Measurements from ENCODE around the gene AGBL1. TPM values are rescaled to one million over a fixed set of nuclear protein-coding genes. Genes with fewer than 3 reads are reported as not detected.

The AGBL1 gene
- total and polyA plus RNA-seq, 2 donors (not counting 3 experiments of a cell fraction or from before 2014, with no cell fraction given) = not detected

GRCh38 chr15:86178845-86179244, 99.2 kb downstream of the AGBL1 start:
- POLR2A ChIA-PET = no interaction called here
- H3K4me1 ChIP-seq (ENCODE audit: control insufficient read depth, extremely low read depth, insufficient read depth, low read length) = no peaks in the 10 kb centered on the region
- H2AFZ ChIP-seq (ENCODE audit: low read depth, low read length) = no peak overlapping the region
- no peaks in the 10 kb centered on the region for H3K36me3 ChIP-seq (ENCODE audit: control insufficient read depth in 2 of 2, extremely low read depth in 1 of 2, insufficient read depth in 2 of 2, low read length in 2 of 2)
- dilution Hi-C loops (cut with MboI; ENCODE audit: extremely low pct_ligation_motif_present, low sequenced_read_pairs) (no loop called here), intact Hi-C loops (cut with micrococcal nuclease) (no loop called here)
- no peak for DNase-seq (ENCODE audit: low read depth, low spot score)
- FAIRE-seq = no peak
- no peaks in the 10 kb centered on the region for H4K20me1 ChIP-seq (replicated peaks; ENCODE audit: control insufficient read depth, extremely low read depth, insufficient read depth, low read length)
- no peak overlapping the region for H3K27ac ChIP-seq (ENCODE audit: insufficient read depth, low read depth, low read length)
- H3K4me3 ChIP-seq (replicated peaks in 1 of 3; ENCODE audit: insufficient read depth in 1 of 3, low read depth in 1 of 3, low read length in 3 of 3) = no peak overlapping the region
- no peaks in the 10 kb centered on the region for H3K27me3 ChIP-seq (ENCODE audit: control insufficient read depth in 2 of 2, insufficient read depth in 2 of 2, low read length in 2 of 2)
- BruUV-seq (replicated peaks) = no TSS peak
- H3K9me1 ChIP-seq (replicated peaks; ENCODE audit: control insufficient read depth, extremely low read depth, insufficient read depth, low read length) = no peaks in the 10 kb centered on the region
- H3K9me3 ChIP-seq (replicated peaks; ENCODE audit: control insufficient read depth, insufficient read depth, low read length) = peaks cover 3% of the 10 kb centered on the region
- H3K79me2 ChIP-seq (ENCODE audit: control insufficient read depth, insufficient read depth, low read length) = no peaks in the 10 kb centered on the region
- TF ChIP-seq, protein P1, sequence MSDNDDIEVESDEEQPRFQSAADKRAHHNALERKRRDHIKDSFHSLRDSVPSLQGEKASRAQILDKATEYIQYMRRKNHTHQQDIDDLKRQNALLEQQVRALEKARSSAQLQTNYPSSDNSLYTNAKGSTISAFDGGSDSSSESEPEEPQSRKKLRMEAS (IDR thresholded peaks at IDR 0.05; ENCODE audit: insufficient read depth, insufficient read length) = no peak
- TF ChIP-seq POLR2A (IDR thresholded peaks at IDR 0.05; ENCODE audit: low read depth, low read length) (no peak), MYC (IDR thresholded peaks at IDR 0.05; ENCODE audit: low read depth, low read length) (no peak), FOS (IDR thresholded peaks at IDR 0.05; ENCODE audit: borderline replicate concordance, insufficient read depth, low read length) (no peak), GATA2 (IDR thresholded peaks at IDR 0.05; ENCODE audit: insufficient read depth, insufficient read length, low read depth, low read length) (no peak)
- no peak overlapping the region for H3K4me2 ChIP-seq (ENCODE audit: insufficient read depth, low read length)
- CTCF ChIA-PET = no interaction called here
- H3K9ac ChIP-seq (replicated peaks; ENCODE audit: extremely low read depth, insufficient read depth, low read length) = no peak overlapping the region

- Histone ChIP-seq H3K36me3 (ENCODE audit: control insufficient read depth in 2 of 2, extremely low read depth in 1 of 2, insufficient read depth in 2 of 2, low read length in 2 of 2) (no peaks in the 10 kb centered on the region), H3K9me3 (replicated peaks; ENCODE audit: control insufficient read depth, insufficient read depth, low read length) (peaks cover 2% of the 10 kb centered on the region), H3K4me3 (replicated peaks in 1 of 3; ENCODE audit: insufficient read depth in 1 of 3, low read depth in 1 of 3, low read length in 3 of 3) (no peak overlapping the region), H4K20me1 (replicated peaks; ENCODE audit: control insufficient read depth, extremely low read depth, insufficient read depth, low read length) (no peaks in the 10 kb centered on the region), H3K4me1 (ENCODE audit: control insufficient read depth, extremely low read depth, insufficient read depth, low read length) (no peaks in the 10 kb centered on the region), H3K4me2 (ENCODE audit: insufficient read depth, low read length) (no peak overlapping the region), H3K9ac (replicated peaks; ENCODE audit: extremely low read depth, insufficient read depth, low read length) (no peak overlapping the region), H2AFZ (ENCODE audit: low read depth, low read length) (no peak overlapping the region), H3K27ac (ENCODE audit: insufficient read depth, low read depth, low read length) (no peak overlapping the region), H3K9me1 (replicated peaks; ENCODE audit: control insufficient read depth, extremely low read depth, insufficient read depth, low read length) (no peaks in the 10 kb centered on the region), H3K27me3 (ENCODE audit: control insufficient read depth in 2 of 2, insufficient read depth in 2 of 2, low read length in 2 of 2) (no peaks in the 10 kb centered on the region), H3K79me2 (ENCODE audit: control insufficient read depth, insufficient read depth, low read length) (no peaks in the 10 kb centered on the region)
- DNase-seq (ENCODE audit: low read depth, low spot score) (no peak), FAIRE-seq (no peak)
- ChIA-PET POLR2A (no interaction called here), CTCF (no interaction called here)
- dilution Hi-C loops (cut with MboI; ENCODE audit: extremely low pct_ligation_motif_present, low sequenced_read_pairs) = no loop called here
- no TSS peak for BruUV-seq (replicated peaks)
- TF ChIP-seq POLR2A (IDR thresholded peaks at IDR 0.05; ENCODE audit: low read depth, low read length) (no peak), EZH2 (IDR thresholded peaks at IDR 0.05; ENCODE audit: borderline replicate concordance, low read depth, low read length, severe bottlenecking) (no peak), FOS (IDR thresholded peaks at IDR 0.05; ENCODE audit: borderline replicate concordance, insufficient read depth, low read length) (no peak), POLR2AphosphoS5 (IDR thresholded peaks at IDR 0.05; ENCODE audit: insufficient read depth, low read depth, low read length) (no peak), CTCF (IDR thresholded peaks at IDR 0.05; ENCODE audit: extremely low read depth in 1 of 2, insufficient read depth in 1 of 2, low read depth in 1 of 2, low read length in 2 of 2) (no peak), JUN (IDR thresholded peaks at IDR 0.05; ENCODE audit: borderline replicate concordance, insufficient read depth, insufficient read length, low read depth) (no peak), MYC (IDR thresholded peaks at IDR 0.05; ENCODE audit: low read depth, low read length) (no peak), GATA2 (IDR thresholded peaks at IDR 0.05; ENCODE audit: insufficient read depth, insufficient read length, low read depth, low read length) (no peak)
- TF ChIP-seq, protein P1 (IDR thresholded peaks at IDR 0.05; ENCODE audit: insufficient read depth, insufficient read length) = no peak
- intact Hi-C loops (cut with micrococcal nuclease) = no loop called here
Observed at GRCh38 chr15:86183596-86184491, 104.2 kb downstream of the AGBL1 start.

All from endothelial cell of umbilical vein (primary cell).